GM19395 (cell line): ENCODE measurements around the gene THOC7.

ENCODE experiments used
- ATAC-seq: cut with Tn5 transposase; IDR thresholded peaks from one replicate; pipeline ENCODE4 v1.9.1; 2021; ENCODE audit warnings: mild to moderate bottlenecking, moderate library complexity; ENCODE audit not compliant: unreplicated experiment

Gene THOC7

DNA sequence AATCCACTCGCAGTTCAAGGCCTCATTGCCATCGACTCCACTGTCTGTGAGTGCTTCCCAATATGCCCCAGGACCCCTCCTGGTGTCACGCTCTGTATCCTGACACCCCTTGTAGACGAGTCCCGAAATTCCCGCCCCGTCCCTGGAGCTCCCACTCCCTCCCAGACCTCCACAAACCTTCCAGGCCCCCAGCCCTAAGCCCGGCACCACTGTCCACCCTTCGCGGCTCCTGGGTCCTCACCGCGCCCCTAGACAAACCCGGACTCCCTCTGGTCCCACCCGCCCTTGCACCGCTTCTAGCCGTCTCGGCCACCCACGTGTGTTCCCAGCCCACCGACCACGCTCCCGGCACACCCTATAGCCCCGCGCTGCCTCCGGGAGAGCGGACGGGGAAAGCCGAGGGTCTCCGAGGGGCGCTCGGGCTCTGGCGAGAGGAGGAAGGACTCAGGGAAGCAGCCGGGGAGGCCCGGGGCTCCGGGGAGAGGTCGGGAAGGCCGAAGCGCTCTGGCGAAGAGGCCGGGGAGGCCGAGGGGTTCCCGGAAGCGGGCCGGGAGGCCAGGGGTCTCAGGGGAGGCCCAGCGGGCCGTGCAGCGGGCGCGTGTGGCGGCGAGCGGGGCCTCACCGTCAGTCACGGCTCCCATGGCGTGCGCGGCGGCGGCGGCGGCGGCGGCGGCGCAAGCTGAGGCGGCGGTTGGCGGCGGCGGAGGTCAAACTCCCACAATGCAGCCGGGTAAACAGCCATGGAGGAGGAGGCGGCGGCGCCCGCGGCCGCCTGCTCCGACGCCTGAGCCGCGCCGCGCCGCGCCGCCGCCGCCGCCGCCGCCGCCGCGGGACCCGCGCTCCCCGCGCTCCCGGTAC is at the start of gene THOC7, which contains the start of gene ATXN7:
THOC7 (minus strand) TSS at position 656 of the 858 bp plus-strand sequence; CDS start at position 641, 15 bp downstream.
ATXN7 (plus strand) TSS at position 718 of the 858 bp plus-strand sequence. CDS start 48,732 bp downstream, outside the sequence.
- peak; percentile 67 for ATAC-seq

DNA sequence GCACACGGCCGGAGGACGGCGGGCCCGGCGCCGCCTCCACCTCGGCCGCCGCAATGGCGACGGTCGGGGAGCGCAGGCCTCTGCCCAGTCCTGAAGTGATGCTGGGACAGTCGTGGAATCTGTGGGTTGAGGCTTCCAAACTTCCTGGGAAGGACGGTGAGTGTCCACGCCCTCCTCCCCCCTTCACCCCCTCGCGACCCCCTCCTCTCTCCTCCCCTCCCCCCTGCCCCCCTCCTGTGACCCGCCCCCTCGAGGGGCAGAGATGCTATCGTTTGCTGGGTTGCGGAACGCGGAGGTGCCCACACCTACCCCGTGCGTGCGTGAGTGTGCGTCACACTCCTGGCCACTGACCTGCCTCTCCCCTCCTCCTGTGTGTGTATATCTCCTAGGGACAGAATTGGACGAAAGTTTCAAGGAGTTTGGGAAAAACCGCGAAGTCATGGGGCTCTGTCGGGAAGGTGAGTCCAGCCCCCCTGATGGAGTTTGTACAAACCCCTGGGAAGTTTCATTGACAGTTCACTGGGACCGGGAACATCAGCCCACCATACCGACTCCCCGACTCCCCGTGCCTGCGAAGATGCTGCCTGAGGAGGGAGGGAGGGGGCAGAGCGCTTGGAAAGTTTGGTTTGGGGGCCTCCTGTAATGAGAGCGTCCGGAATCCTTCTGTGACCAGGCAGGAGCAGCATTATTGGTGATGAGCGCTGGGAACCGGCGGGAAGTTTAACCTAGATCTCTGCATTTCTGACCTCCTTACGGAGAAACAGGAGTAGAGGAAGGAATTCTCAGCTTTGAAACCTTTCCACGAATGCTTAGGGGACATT is 49.4 kb upstream of the THOC7 start:
- ATAC-seq = peak; percentile 17

DNA sequence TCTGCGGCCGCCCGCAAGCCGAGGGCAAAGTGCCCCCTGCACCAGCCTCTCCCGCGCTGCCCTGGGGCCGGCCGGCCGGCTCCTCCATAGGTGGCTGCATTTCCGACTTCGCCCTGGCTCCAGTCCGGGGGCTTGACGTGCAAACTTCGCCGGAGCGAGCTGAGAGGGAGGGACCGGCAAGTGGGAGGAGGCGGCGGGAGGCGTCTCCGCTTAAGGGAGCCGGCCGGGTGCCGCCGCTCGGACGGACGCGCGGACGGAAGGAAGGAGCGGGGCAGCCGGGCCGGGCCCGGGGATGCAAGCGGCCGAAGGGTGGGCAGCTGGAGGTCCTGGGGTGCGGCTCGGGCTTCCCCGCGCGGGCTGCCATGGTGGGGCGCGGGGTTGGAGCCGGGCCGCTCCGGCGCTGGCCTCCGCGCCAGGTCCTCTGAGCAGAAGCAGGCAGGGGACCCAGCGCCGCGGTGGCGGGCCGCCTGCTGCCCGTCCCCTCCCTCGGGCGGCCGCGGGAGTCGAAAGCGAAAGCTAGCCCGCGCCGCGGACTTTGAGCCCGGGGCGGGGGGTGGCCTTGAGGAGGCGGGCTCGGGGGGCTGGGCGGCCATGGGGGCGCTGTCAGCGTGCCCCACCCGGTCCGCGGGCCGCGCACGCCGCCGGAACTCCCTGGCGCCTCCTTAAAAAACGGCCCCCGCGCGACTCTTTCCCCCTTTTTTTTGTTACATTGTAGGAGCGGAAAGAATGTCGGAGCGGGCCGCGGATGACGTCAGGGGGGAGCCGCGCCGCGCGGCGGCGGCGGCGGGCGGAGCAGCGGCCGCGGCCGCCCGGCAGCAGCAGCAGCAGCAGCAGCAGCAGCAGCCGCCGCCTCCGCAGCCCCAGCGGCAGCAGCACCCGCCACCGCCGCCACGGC is 48.5 kb upstream of the THOC7 start, which contains the start of gene SCAANT1:
SCAANT1 (minus strand) TSS at position 511 of the 895 bp plus-strand sequence.
- ATAC-seq = peak; percentile 82

- no peak for ATAC-seq
Measured at GRCh38 chr3:63911509-63911872, 47.9 kb upstream of the THOC7 start.

GRCh38 chr3:63910891-63911290 is 47.3 kb upstream of the THOC7 start:
- ATAC-seq = no peak

GRCh38 chr3:63910001-63910400 is 46.4 kb upstream of the THOC7 start:
- ATAC-seq = no peak

GRCh38 chr3:63909431-63909830 is 45.8 kb upstream of the THOC7 start:
- no peak for ATAC-seq

GRCh38 chr3:63908776-63909175 is 45.2 kb upstream of the THOC7 start:
- ATAC-seq = no peak

DNA sequence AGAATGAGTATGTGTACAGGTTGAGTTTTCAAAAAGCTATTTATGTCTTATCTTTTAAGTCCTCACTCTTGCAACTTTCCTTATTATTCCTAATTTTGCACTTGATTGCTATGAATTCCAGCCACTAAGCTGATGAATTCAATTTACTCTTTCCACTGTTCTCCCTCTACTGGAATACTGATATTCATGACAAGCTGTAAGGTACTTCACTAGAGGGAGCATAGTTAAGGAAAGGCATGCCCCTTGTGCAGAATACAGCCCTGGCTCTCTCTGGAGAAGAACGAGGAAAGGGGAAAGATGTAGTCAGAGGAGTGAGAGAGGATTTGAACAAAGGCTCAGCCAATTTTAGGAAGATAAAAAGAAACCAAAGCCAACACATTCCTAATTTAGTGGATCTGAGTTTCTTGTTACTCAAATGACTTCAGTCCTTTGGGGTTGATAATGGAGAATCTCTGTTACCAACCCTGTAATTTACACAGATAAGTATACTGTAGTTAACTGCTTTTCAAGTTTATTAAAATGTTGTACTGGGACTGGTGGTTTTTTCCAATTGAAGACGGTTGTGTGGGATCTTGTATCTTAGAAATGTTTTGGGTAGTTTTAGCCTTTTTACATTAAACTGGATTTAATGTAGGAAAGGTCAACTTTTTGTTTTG is 44.6 kb upstream of the THOC7 start:
- no peak for ATAC-seq

GRCh38 chr3:63905731-63906620 is 42.4 kb upstream of the THOC7 start:
- no peak for ATAC-seq

DNA sequence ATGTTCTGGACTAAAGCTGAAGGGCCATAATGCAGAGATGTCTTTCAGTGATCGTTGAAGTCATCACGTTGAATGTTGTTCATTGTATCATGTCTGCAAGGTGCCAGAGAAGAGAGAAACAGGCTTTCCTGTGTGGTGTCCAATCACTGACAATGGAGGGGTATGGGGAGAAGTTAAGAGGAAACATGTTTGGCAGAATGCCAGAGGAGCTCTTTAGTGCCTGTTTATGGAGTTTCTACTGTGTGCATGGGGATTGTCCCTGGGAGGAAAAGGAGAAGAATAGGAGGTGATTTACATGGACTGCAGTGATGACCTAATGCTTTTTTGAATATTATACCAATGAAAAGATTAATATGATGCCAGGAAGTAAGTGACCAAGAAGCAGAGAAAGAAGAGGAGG is 36.9 kb upstream of the THOC7 start:
- no peak for ATAC-seq

DNA sequence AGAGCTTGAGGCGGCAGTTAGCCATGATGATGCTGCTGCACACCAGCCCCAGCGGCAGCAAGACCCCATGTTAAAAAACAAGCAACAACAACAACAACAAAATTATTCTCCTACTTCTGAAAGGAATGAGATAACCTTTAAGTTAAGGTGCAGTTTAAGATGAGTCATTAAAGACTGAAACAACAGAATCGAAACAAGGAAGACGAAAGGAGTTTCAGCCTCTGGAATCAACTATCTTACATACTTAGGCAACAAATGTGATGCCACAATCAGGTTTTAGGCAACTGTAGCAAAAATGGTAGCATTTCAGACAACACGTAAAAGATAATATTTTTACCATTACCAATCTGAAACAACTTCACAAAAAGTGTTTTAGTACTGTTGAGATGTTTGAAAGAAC is 36.4 kb upstream of the THOC7 start:
- no peak for ATAC-seq

- peak; percentile 82 for ATAC-seq
Measured at GRCh38 chr3:63896332-63897030, 32.9 kb upstream of the THOC7 start.

DNA sequence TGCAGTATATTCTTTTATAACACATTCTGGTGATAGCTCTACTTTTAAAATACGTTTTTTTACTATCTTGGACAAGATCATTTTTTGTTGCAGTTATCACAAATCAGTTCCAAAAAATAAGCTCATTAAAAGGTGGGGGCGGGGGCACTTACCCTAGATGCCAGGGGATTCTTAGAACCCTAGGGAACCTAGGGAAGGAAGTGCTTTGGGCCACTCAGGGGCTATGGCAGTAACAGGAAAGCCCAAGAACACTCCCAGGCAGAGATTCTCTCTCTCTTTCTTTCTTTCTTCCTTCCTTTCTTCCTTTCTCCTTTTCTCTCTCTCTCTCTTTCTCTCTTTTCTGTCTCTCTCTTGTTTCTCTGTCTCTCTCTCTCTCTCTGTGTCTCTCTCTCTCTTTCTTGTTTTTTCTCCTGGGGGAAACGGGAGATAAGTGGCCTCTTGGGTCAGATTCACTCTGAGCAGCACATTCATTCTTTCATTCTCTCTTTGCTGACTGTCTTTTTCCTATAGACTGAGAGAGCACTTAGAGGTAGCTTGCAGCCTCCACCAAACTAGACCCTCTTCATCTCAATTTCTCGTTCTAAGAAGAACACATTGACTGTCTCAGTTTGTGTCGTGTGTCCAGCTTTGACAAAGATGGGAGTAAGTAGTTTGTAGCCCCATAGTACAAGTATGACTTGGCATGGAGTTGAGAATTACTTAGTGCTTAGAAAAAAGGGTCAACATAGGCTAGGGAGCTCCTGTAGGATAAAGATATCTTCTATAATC is 32.0 kb upstream of the THOC7 start:
- ATAC-seq = peak; percentile 23

DNA sequence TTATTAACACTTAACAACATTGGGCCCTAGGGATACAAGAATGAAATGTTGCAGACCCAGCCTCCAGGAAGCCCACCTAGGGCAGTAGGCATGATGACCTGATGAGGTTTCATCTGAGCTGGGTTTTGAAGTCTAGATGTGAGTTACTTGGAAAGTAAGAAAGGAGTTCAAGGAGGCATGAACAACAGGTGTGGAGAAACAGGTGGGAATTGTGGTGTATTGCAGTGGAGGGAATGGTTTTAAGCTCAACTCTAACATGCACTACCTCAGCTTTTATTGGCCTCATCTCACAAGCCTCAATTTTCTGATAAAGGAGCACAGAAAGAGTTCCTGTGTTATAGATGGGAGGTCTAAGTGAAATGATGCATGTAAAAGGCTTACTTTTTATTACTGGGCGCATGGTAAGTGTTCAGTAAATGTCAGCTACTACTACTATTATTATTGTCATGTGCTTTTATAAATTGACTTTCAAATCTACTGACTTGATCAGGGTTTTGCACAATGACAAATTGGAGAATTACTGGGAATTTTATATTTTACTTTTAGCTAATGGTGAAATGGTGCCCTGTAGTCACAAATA is 29.3 kb upstream of the THOC7 start:
- no peak for ATAC-seq

- no peak for ATAC-seq
Measured at GRCh38 chr3:63891518-63891917, 27.9 kb upstream of the THOC7 start.

DNA sequence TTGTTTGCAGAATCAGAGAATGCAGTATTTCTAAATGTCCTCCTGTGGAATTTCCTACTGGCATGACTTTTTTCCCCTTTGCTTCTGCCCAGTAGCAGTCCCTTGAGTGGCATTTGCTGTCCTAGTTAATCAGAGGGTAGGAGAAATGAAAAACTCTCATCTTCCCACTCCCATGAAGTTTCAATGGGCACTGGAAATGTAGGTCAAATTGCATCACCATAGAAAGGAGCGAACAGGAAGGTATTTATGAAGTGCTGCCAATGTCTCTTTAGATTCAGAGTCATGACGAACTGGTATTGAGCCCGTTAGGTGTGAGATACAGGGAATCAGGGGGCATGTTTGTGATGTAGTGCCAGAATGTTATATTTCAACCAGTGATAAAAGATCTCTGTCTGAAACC is 23.3 kb upstream of the THOC7 start:
- ATAC-seq = no peak
